Measurements from ENCODE around the gene DEFB113.

DEFB113 gene

DNA sequence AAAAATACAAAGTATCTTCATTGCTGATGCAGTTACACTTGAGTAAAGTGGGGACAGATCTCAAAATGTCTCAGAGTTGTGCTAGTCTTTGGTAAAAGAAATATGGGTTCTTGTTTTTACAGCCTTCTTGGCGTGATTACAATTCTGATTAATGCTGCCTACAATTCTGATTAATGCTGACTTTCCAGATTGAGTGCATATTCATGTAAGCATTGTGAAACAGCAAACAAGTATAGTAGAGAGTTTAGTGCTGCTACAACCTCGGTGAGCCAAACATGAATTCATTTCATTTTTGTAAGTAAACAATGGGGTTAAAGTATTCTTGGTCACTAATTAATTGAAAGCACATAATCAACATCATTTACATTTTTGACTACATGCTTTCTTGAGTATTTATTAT is at the start of gene DEFB113:
Gene DEFB113, minus strand, starts transcription at position 21 of the 400 bp plus-strand sequence. Its CDS starts 0 bp downstream, at position 21.
- no peak for TF ChIP-seq CTCF (IDR thresholded peaks at IDR 0.05)

DNA sequence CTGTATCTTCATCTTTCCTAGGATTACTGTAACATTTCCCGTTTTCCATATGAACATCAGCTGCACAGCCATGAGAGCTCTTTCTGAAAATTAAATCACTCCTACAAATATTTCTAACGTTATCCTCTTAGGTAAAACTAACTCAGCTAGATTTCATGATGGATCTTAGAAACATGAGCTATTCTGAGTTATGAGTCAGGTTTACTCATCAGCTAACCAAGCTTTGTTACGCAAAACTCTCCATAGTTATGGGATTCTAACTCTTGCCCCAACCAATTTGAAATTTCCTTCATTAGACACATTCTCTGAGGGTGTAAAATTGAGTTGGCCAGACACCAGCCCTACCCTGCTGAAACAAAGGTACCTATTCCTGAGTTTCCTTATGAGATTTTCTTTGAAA is 38.4 kb upstream of the DEFB113 start:
- no peak for TF ChIP-seq CTCF (IDR thresholded peaks at IDR 0.05)

- no peak for TF ChIP-seq CTCF (IDR thresholded peaks at IDR 0.05)
These were observed 33.7 kb upstream of the DEFB113 start for GRCh38 chr6:50003139-50003538.

DNA sequence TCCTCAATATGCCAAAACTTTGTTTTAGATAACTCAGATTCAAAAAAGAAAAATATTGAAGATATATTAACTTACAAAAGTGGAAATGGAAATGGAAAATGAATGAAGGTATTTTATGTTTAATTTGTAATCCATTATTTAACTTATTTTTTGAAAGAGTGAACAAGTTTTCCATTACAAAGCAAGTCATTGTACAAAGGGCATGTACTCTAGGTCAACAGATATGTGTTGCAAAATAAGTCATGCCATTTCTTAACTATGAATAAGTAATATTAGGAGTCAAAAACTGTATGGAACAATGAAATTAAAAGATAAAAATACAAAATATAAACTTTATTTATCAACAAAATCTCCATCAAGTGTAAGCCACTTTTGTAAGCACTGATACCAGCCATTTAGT is 25.9 kb upstream of the DEFB113 start:
- no peak for TF ChIP-seq CTCF (IDR thresholded peaks at IDR 0.05)

DNA sequence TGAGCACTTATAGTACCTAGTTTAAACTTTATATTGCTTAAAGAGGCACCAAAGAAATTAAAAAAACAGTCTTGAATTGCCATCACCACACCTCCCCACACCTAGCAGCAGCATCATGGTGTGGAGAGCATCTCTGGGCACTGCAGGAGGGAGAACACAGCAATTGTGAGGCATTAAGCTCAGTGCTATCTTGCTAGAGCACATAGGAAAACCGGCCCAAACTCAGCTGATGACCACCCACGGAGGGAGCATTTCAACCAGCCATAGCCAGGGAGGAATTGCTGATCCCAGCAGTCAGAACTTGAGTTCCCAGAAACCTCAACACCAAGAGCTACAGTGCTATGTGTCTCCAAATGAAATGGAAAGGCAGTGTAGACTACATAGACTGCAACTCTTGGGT is 19.5 kb upstream of the DEFB113 start:
- no peak for TF ChIP-seq CTCF (IDR thresholded peaks at IDR 0.05)

GRCh38 chr6:49987749-49988148 is 18.3 kb upstream of the DEFB113 start:
- TF ChIP-seq CTCF (IDR thresholded peaks at IDR 0.05) = no peak

- TF ChIP-seq CTCF (IDR thresholded peaks at IDR 0.05) = no peak
These were observed 17.1 kb upstream of the DEFB113 start for GRCh38 chr6:49986551-49986950.

DNA sequence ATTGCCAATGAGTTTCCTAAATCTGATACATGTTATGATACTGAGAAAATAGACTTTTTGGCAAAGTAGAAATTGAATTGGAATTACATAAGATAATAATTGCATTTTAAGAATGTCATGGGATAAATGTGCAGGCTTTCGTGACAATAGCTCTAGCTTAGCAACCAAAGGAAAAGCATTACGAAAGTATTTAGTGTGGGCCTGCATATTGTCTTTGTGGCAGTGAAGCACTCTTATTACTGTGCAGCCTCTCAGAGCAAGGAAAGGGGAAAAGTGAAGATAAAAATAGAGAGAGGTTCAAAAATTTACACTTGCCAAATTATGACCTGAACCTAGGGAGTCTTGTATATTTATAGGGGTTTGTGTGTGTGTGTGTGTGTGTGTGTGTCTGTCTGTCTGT is 12.6 kb upstream of the DEFB113 start:
- TF ChIP-seq CTCF (IDR thresholded peaks at IDR 0.05) = no peak
